ENCODE measurements around the gene CBFA2T3.

Gene CBFA2T3

GRCh38 chr16:89015271-89015859, 38.4 kb upstream of the CBFA2T3 start:
- Histone ChIP-seq H3K4me3 (ENCODE audit: insufficient read length, low read depth) (no peak overlapping the region), H3K27me3 (ENCODE audit: insufficient read depth, insufficient read length) (peaks cover 21% of the 10 kb centered on the region), H3K9me3 (ENCODE audit: insufficient read depth, low read length) (peaks cover 8% of the 10 kb centered on the region; the same call in 1 of the 2 replicates), H3K36me3 (ENCODE audit: insufficient read depth, insufficient read length, low read length) (no peaks in the 10 kb centered on the region), H3K4me1 (ENCODE audit: insufficient read depth, insufficient read length) (peaks cover 14% of the 10 kb centered on the region), H3K9ac (ENCODE audit: insufficient read length, low read depth) (no peak overlapping the region)
- DNase-seq (ENCODE audit: low read depth, low spot score): no peak
- TF ChIP-seq ZNF274 (IDR thresholded peaks at IDR 0.05; ENCODE audit: low read depth, low read length) (no peak), SUZ12 (IDR thresholded peaks at IDR 0.05; ENCODE audit: extremely low read depth, insufficient read depth, insufficient read length) (no peak), YY1 (IDR thresholded peaks at IDR 0.05; ENCODE audit: insufficient read depth, insufficient read length) (no peak)

GRCh38 chr16:89014403-89015230, 37.6 kb upstream of the CBFA2T3 start:
- H3K27me3 ChIP-seq (ENCODE audit: insufficient read depth, insufficient read length): peaks cover 28% of the 10 kb centered on the region
- DNase-seq (ENCODE audit: low read depth, low spot score): no peak
- TF ChIP-seq YY1 (IDR thresholded peaks at IDR 0.05; ENCODE audit: insufficient read depth, insufficient read length): no peak
- H3K9ac ChIP-seq (ENCODE audit: insufficient read length, low read depth): no peak overlapping the region
- H3K36me3 ChIP-seq (ENCODE audit: insufficient read depth, insufficient read length, low read length): no peaks in the 10 kb centered on the region
- no peak overlapping the region for H3K4me3 ChIP-seq (ENCODE audit: insufficient read length, low read depth)
- peaks cover 8% of the 10 kb centered on the region; the same call in 1 of the 2 replicates for H3K9me3 ChIP-seq (ENCODE audit: insufficient read depth, low read length)
- peaks cover 13% of the 10 kb centered on the region for H3K4me1 ChIP-seq (ENCODE audit: insufficient read depth, insufficient read length)

GRCh38 chr16:89013692-89014402, 36.8 kb upstream of the CBFA2T3 start:
- Histone ChIP-seq H3K4me3 (ENCODE audit: insufficient read length, low read depth) (no peak overlapping the region), H3K4me1 (ENCODE audit: insufficient read depth, insufficient read length) (peaks cover 10% of the 10 kb centered on the region)
- no peak for TF ChIP-seq ZNF274 (IDR thresholded peaks at IDR 0.05; ENCODE audit: low read depth, low read length)
- no peak for TF ChIP-seq YY1 (IDR thresholded peaks at IDR 0.05; ENCODE audit: insufficient read depth, insufficient read length)
- TF ChIP-seq SUZ12 (IDR thresholded peaks at IDR 0.05; ENCODE audit: extremely low read depth, insufficient read depth, insufficient read length): no peak

GRCh38 chr16:89013111-89013510, 36.1 kb upstream of the CBFA2T3 start:
- peaks cover 8% of the 10 kb centered on the region; the same call in 1 of the 2 replicates for H3K9me3 ChIP-seq (ENCODE audit: insufficient read depth, low read length)
- no peak overlapping the region for H3K9ac ChIP-seq (ENCODE audit: insufficient read length, low read depth)
- peaks cover 30% of the 10 kb centered on the region for H3K27me3 ChIP-seq (ENCODE audit: insufficient read depth, insufficient read length)
- no peak for TF ChIP-seq YY1 (IDR thresholded peaks at IDR 0.05; ENCODE audit: insufficient read depth, insufficient read length)
- no peak for TF ChIP-seq ZNF274 (IDR thresholded peaks at IDR 0.05; ENCODE audit: low read depth, low read length)
- TF ChIP-seq SUZ12 (IDR thresholded peaks at IDR 0.05; ENCODE audit: extremely low read depth, insufficient read depth, insufficient read length): no peak
- peaks cover 6% of the 10 kb centered on the region for H3K4me1 ChIP-seq (ENCODE audit: insufficient read depth, insufficient read length)
- H3K36me3 ChIP-seq (ENCODE audit: insufficient read depth, insufficient read length, low read length): no peaks in the 10 kb centered on the region
- no peak overlapping the region for H3K4me3 ChIP-seq (ENCODE audit: insufficient read length, low read depth)
- no peak for DNase-seq (ENCODE audit: low read depth, low spot score)

More at GRCh38 chr16:89013692-89014402, 36.8 kb upstream of the CBFA2T3 start:
- peaks cover 8% of the 10 kb centered on the region; the same call in 1 of the 2 replicates for H3K9me3 ChIP-seq (ENCODE audit: insufficient read depth, low read length)
- H3K9ac ChIP-seq (ENCODE audit: insufficient read length, low read depth): no peak overlapping the region
- no peaks in the 10 kb centered on the region for H3K36me3 ChIP-seq (ENCODE audit: insufficient read depth, insufficient read length, low read length)
- peaks cover 30% of the 10 kb centered on the region for H3K27me3 ChIP-seq (ENCODE audit: insufficient read depth, insufficient read length)
- DNase-seq (ENCODE audit: low read depth, low spot score): no peak

GRCh38 chr16:89012622-89012995, 35.6 kb upstream of the CBFA2T3 start:
- Histone ChIP-seq H3K27me3 (ENCODE audit: insufficient read depth, insufficient read length) (peaks cover 33% of the 10 kb centered on the region), H3K9me3 (ENCODE audit: insufficient read depth, low read length) (peaks cover 8% of the 10 kb centered on the region; the same call in 1 of the 2 replicates), H3K4me1 (ENCODE audit: insufficient read depth, insufficient read length) (peaks cover 3% of the 10 kb centered on the region), H3K36me3 (ENCODE audit: insufficient read depth, insufficient read length, low read length) (no peaks in the 10 kb centered on the region), H3K9ac (ENCODE audit: insufficient read length, low read depth) (no peak overlapping the region), H3K4me3 (ENCODE audit: insufficient read length, low read depth) (no peak overlapping the region)
- DNase-seq (ENCODE audit: low read depth, low spot score): no peak
- TF ChIP-seq ZNF274 (IDR thresholded peaks at IDR 0.05; ENCODE audit: low read depth, low read length) (no peak), YY1 (IDR thresholded peaks at IDR 0.05; ENCODE audit: insufficient read depth, insufficient read length) (no peak), SUZ12 (IDR thresholded peaks at IDR 0.05; ENCODE audit: extremely low read depth, insufficient read depth, insufficient read length) (no peak)

GRCh38 chr16:89011909-89012621, 35.1 kb upstream of the CBFA2T3 start:
- TF ChIP-seq ZNF274 (IDR thresholded peaks at IDR 0.05; ENCODE audit: low read depth, low read length) (no peak), SUZ12 (IDR thresholded peaks at IDR 0.05; ENCODE audit: extremely low read depth, insufficient read depth, insufficient read length) (no peak), YY1 (IDR thresholded peaks at IDR 0.05; ENCODE audit: insufficient read depth, insufficient read length) (no peak)
- Histone ChIP-seq H3K4me1 (ENCODE audit: insufficient read depth, insufficient read length) (peaks cover 3% of the 10 kb centered on the region), H3K9ac (ENCODE audit: insufficient read length, low read depth) (no peak overlapping the region), H3K27me3 (ENCODE audit: insufficient read depth, insufficient read length) (peaks cover 39% of the 10 kb centered on the region), H3K4me3 (ENCODE audit: insufficient read length, low read depth) (no peak overlapping the region), H3K36me3 (ENCODE audit: insufficient read depth, insufficient read length, low read length) (no peaks in the 10 kb centered on the region), H3K9me3 (ENCODE audit: insufficient read depth, low read length) (peaks cover 8% of the 10 kb centered on the region; the same call in 1 of the 2 replicates)
- no peak for DNase-seq (ENCODE audit: low read depth, low spot score)
